GM19468 (cell line): ENCODE results near the gene NETO1.

Experiments used
- ATAC-seq: cut with Tn5 transposase; IDR thresholded peaks from one replicate; pipeline ENCODE4 v1.9.1; 2021; ENCODE audit warnings: mild to moderate bottlenecking, moderate library complexity, moderate number of reproducible peaks; ENCODE audit not compliant: unreplicated experiment; ENCODE audit errors: extremely low read depth

The NETO1 gene

DNA sequence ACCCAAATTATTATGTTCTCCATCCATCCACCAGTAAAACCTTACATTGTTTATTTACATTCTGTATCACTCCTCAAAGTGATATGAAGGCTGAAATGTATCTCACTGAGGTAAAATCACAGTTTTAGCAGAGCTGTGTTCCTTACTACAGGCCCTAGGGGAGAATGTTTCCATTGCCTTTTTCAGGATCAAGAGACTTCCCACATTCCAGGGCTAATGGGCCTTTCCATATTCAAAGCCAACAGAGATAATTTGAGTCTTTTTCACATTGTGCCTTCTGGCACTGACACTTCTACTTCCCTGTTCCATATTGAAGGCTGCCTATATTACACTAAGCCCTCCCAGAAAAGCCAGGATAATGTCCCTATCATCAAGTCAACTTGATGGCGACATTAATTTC lies 20.0 kb downstream of the NETO1 start:
- no peak for ATAC-seq

DNA sequence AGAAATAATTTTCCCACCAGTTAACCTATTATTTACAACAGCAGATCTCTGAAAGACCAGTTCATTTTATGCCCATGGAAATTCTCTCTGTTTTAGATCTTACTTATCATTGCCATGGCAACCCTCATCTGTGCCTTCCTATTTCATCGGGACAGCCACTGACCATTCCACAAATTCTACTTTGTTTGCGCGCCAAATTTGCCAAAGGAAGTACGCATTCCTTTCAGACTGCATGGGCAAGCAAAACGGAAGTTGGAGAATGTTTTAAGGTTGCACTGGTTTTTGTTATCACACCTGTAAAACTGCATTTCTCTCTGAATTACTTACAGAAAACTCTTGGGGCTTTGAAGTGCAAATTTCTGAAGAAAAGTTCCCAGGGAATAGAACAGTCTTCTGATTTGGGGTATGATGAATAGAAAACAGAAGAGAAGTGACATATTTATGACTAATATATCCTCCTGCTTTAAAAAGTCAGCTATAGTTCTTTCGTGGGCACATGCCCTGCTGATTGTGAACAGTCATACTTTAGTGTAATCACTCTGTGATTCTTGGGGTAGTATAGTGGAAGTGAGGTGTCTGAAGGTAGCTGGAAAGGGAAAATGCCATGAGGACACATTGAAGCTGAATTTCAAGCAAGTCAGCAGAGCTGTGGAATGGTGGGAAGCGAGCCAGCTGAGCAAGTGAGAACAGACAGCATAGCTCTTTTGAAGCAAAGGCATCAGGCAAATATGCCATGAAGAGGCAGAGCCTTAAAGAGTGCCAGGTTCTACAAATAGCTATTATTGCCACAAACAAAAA lies 20.9 kb downstream of the NETO1 start:
- ATAC-seq: no peak

- ATAC-seq: no peak
These were observed 24.0 kb downstream of the NETO1 start for GRCh38 chr18:72843743-72844142.

GRCh38 chr18:72840109-72840508 lies 27.7 kb downstream of the NETO1 start:
- no peak for ATAC-seq

- ATAC-seq: no peak
These were observed 33.1 kb downstream of the NETO1 start for GRCh38 chr18:72834731-72835130.

GRCh38 chr18:72833471-72833870 lies 34.3 kb downstream of the NETO1 start:
- ATAC-seq: no peak

GRCh38 chr18:72830109-72830508 lies 37.7 kb downstream of the NETO1 start:
- ATAC-seq: no peak

DNA sequence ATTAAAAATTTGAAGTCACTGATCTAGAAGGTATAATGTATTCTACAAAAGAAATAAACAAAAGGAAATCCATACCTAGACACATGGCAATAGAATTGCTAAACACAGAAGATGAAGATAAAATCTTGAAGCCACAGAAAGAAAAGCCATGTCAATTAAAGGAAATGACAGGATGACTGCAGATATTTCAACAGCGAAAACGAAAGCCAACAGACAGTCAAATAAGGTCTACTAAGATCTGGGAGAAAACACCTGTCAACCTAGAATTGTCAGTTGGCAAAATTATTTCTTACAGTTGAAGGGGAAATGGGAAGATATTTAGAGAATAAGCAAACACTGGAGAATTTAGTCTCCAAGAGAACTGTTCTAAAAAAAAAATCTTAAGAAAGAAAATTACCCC lies 39.2 kb downstream of the NETO1 start:
- ATAC-seq: no peak

DNA sequence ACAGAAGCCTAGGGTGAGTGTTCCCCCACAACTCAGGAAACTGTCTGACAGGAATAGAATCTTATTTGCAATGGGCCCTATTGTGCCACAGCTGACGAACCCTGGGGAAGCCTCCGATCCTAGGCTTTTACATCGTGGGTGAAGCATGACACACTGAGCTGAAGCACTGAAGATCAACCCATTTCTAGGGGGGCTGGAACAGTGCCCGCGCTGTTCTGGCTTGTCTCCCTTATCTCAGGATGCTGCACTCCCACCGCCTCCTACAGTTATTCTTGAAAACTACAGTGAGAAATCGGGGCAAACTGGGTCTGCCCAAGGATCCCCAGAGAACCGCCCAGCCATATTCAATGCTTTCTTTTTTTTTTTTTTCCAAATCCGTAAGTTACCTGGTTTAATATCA lies 41.1 kb downstream of the NETO1 start:
- ATAC-seq: no peak

DNA sequence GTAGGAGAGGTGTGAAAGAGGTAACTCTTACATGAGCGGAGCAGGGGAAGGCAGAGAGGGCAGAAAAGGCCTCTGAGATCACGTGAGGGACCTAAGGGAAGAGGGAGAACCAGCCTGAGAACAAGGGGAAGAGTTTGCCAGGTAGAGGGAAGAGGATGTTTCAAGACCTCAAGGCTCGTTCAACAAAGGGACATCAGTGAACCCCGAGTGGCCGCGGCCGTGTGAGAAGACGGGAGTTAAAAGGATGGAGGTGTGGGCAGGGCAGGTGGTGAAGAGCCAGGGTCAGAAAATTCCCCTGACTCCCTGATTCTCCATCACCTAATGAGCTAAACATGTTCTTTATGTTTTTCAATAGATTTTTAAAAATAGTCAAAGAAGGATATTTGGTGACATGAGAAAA lies 44.4 kb downstream of the NETO1 start:
- ATAC-seq: no peak

GRCh38 chr18:72822202-72822601 lies 45.6 kb downstream of the NETO1 start:
- no peak for ATAC-seq

- no peak for ATAC-seq
These were observed 47.2 kb downstream of the NETO1 start for GRCh38 chr18:72820571-72820970.

DNA sequence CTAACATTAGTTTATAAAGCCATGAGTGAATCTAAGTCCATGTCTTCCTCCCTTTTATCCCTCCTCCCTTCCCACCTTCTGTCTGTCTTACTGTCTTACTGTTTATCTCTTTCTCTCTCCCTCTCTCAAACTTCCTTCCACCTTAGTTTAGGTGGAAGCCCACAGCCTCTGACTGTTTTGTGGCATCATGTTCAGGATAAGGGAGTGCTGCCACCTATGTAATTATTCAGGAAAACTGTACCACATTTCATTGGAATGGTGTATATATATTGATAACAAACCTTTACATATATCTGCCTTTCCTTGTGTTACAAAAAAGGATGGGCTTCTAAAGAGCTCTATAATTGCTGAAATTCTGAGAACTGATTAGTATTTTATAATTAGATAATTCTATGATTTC lies 48.7 kb downstream of the NETO1 start:
- ATAC-seq: no peak

DNA sequence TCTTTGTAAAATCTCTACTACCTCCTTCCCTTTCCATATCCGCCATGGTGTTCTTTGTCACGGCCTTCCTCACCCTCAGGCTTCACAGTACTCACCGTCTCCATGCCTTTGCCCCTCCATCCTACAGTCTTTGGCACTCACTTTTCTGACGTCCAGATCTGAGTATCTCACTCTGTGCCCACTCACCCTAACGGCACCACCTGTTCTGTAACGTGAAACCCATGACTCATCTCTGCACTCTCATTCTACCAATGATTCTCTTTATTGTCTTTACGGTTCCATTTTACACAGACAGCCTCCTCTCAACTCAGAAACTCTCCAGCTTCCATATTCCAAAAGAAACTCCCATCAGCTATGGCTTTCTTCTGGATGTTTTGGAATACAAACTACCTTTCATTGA lies 56.7 kb downstream of the NETO1 start:
- ATAC-seq: peak; percentile 82

- no peak for ATAC-seq
These were observed 59.1 kb downstream of the NETO1 start for GRCh38 chr18:72808680-72809079.

DNA sequence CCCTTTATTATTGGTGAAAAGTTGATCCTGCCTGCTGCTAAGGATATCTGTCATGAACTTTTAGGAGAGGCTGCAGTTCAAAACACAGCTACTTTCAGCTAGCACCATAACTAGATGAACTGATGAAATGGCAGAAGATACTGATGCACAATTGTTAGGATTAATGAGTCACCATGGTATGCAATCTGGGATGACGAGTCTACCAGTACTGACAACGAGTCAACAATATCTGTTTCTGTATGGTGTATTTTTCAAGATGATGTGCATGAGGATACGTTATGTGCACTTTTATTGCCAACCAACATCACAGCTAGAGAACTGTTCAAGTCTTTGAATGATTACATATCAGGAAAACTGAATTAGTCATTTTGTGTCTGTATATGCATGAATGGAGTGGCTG lies 68.7 kb downstream of the NETO1 start:
- ATAC-seq: no peak

DNA sequence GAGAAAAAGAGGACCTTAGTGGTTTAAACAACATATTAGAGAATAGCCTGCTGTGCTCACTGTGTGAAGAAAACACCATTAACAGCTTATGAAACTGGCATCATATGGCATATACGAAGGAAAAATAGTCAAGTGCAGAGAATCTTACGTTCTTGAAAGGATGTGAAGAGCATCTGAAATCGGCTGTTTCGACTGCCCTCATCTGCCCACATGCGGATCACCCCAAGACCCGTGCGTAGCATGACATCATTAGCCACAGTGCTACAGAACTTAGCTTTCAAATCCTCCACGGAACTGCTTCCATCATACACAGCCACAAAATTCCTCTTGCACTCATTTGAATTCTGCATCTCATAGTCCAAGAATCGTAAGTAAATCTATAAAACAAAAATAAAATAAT lies 84.3 kb downstream of the NETO1 start:
- no peak for ATAC-seq

DNA sequence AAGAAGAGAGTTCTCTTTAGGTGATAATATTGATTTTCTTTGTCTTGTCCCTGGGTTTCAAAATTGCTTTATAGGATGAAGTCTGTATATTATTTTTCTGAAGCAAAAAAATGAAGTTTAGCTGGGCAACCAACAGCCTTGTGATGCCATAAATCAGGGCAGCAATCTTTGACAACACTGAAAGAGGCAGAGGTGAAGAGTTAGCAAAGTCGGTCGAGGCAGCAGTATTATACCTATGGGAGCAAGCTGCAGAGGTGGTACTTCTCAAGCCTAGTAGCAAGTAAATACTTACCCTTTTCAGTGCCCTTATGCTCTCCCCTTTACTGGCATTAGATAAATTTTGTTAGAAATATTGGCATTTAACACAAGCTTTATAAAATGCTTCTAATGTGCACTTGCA lies 92.9 kb downstream of the NETO1 start:
- ATAC-seq: no peak

DNA sequence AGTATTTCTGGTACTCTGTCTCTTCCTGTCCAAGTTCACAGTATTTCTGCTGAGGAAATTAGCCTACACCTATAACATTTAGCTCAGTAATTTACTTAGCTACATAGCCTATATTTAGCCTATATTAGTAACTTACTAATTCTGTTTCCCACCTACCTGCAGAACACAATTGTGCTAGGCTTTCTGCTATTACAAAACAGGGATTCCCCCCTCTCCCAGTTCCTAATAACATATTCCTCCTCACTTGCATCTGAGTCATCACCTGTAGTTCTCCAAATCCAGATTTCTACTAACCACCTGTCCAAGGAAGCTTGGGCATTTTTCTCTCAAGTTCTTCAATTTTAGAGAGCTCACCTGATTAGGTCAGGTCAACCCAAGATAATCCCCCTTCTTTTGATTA lies 94.9 kb downstream of the NETO1 start:
- no peak for ATAC-seq

- ATAC-seq: no peak
These were observed 99.0 kb downstream of the NETO1 start for GRCh38 chr18:72768681-72769229.

DNA sequence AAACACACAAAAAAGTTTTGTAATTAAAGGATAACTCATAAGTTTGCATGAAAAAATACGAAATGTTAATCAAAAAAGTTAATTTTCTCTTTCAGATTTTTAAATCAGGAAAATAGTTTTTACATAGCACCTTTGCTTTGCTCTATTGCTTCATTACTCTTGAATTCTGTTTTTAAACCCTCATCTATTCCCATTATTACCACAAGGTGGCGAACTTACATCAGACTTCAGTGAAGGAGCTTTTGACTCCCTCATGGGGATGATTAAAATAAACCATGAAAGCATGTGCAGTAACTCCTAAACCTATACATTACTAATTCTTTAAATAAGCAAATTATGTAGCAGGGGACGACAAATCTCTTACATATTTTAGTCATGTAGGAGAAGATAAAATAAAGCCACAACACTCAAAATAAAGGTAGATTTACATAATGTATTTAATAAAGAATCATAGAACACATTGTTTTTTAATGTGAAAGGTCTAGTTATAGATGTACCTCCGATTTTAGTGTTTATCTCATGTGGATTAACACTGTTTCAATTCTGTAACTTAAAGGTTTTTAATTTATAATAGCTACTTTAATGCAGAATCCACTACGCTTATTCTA lies 105.2 kb downstream of the NETO1 start:
- ATAC-seq: peak; percentile 91

DNA sequence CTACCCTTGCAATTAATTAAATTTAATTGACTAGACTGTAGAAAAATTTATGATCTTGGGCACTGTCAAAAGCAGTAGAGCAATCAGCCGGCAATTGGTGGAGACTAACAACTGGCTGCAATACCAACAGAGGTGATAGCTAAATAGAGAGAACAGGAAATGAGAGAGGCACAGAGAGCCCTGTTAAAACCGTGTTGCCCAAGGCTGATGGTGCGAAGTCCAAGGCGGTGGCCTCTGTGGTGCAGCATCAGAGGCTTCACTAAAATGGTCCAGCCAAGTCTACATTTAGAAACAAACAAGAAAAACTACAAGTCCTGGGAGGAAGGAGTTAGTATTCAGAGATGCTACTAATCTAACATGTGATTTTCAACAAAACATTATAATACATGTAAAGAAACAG lies 115.6 kb downstream of the NETO1 start:
- ATAC-seq: no peak
